Suprapubic skin (tissue), 4 donors: ENCODE results near the gene DYRK1B. TPM values are rescaled to one million over a fixed set of nuclear protein-coding genes. Genes with fewer than 3 reads are reported as not detected.
"Not testable (repeated sequence)": the region's sequence is repeated elsewhere in the genome, so short reads cannot be mapped to it uniquely, and the experiment has no call there.

Experiments
- DNase-seq, 2 donors: peaks; one replicate each; pipeline ENCODE4 v3.0.0-alpha.2; 2019; ENCODE audit warnings: low spot score in 2 of 2
- H3K27ac ChIP-seq: fragments of 200-600 bp; sonication (generic); one replicate; pipeline ENCODE4 v1.5.1; 2019
- H3K27me3 ChIP-seq: fragments of 200-600 bp; sonication (generic); one replicate; pipeline ENCODE4 v1.5.1; 2019
- H3K36me3 ChIP-seq: fragments of 200-600 bp; sonication (generic); one replicate; pipeline ENCODE4 v1.5.1; 2019
- H3K4me1 ChIP-seq: fragments of 200-600 bp; sonication (generic); one replicate; pipeline ENCODE4 v1.5.1; 2019
- H3K4me3 ChIP-seq: fragments of 200-600 bp; sonication (generic); one replicate; pipeline ENCODE4 v1.5.1; 2019; ENCODE audit warnings: mild to moderate bottlenecking
- H3K9me3 ChIP-seq: fragments of 200-600 bp; sonication (generic); one replicate; pipeline ENCODE4 v1.5.1; 2019
- CTCF ChIP-seq, 2 donors: fragments of 200-600 bp in 1 of 2; fragments of 450-650 bp in 1 of 2; sonication (generic) in 1 of 2; IDR thresholded peaks; one replicate each; pipeline ENCODE4 v1.5.1; 2016 to 2019; ENCODE audit warnings: antibody characterized with exemption in 2 of 2, mild to moderate bottlenecking in 1 of 2, moderate library complexity in 1 of 2
- EP300 ChIP-seq: sonication (generic); formaldehyde crosslinking; IDR thresholded peaks from one replicate; pipeline ENCODE4 v1.6.1; 2017; ENCODE audit warnings: antibody characterized with exemption
- POLR2A ChIP-seq, 2 donors: fragments of 450-650 bp; IDR thresholded peaks; one replicate each; pipeline ENCODE4 v1.6.1; 2017; ENCODE audit warnings: antibody characterized with exemption in 2 of 2, mild to moderate bottlenecking in 2 of 2, moderate library complexity in 2 of 2
- POLR2AphosphoS5 ChIP-seq, 3 donors: sonication (generic); formaldehyde crosslinking; IDR thresholded peaks; one replicate each; pipeline ENCODE4 v1.6.1; 2017; ENCODE audit warnings: antibody characterized with exemption in 3 of 3
- WGBS: methylation state at CpG from one replicate; pipeline ENCODE4 v1.1.5; 2018; 5-methylcytosine and 5-hydroxymethylcytosine counted together
- total RNA-seq, 4 donors: library from RNA; depleted of rRNA; stranded (reverse); fragments of >200 nt; gene quantifications; one replicate each; pipeline ENCODE4 v1.1.0, GENCODE V29; 2016

Gene DYRK1B
- total RNA-seq: 10 to 100 TPM; 17.9 to 31.7 (median 24.2) TPM

- DNase-seq: peak; percentile 99 to 100
- Histone ChIP-seq H3K36me3 (peaks cover 65% of the 10 kb centered on the region), H3K4me3 (peak within 1 kb of the TSS; percentile 78), H3K4me1 (peaks cover 20% of the 10 kb centered on the region), H3K27ac (peak within 1 kb of the TSS; percentile 87), H3K27me3 (no peaks in the 10 kb centered on the region), H3K9me3 (no peaks in the 10 kb centered on the region)
- 0% methylated on average over 23 of the region's 59 CpGs for WGBS
- no peak for TF ChIP-seq EP300
- TF ChIP-seq POLR2AphosphoS5 (IDR thresholded peaks at IDR 0.05): peak in 2 of 3 donors; percentile 55 to 60
These were observed at the start of gene DYRK1B for GRCh38 chr19:39833464-39834286. Gene DYRK1B (minus strand): TSS chr19:39834162. CDS start chr19:39831867, 2,295 bp downstream.

- H3K36me3 ChIP-seq, H3K4me1 ChIP-seq, H3K27me3 ChIP-seq, H3K27ac ChIP-seq, H3K4me3 ChIP-seq, H3K9me3 ChIP-seq: not testable (repeated sequence)
- WGBS: 84% methylated on average over 6 of the region's 10 CpGs
- DNase-seq: peak in 1 of 2 donors; percentile 34
These were observed 48.7 kb upstream of the DYRK1B start for GRCh38 chr19:39882645-39883044.

- 32% methylated on average over 11 of the region's 15 CpGs for WGBS
- H3K4me1 ChIP-seq, DNase-seq, H3K36me3 ChIP-seq, H3K9me3 ChIP-seq, H3K27ac ChIP-seq, H3K27me3 ChIP-seq, H3K4me3 ChIP-seq: not testable (repeated sequence)
These were observed 47.6 kb upstream of the DYRK1B start for GRCh38 chr19:39881495-39882110.

GRCh38 chr19:39880241-39880640, 46.3 kb upstream of the DYRK1B start:
- not testable (repeated sequence) for H3K9me3 ChIP-seq, H3K27ac ChIP-seq, H3K27me3 ChIP-seq, H3K4me1 ChIP-seq, H3K4me3 ChIP-seq, H3K36me3 ChIP-seq, DNase-seq
- 96% methylated on average over 4 of the region's 5 CpGs for WGBS

- H3K36me3 ChIP-seq, H3K27me3 ChIP-seq, H3K4me3 ChIP-seq, H3K9me3 ChIP-seq, DNase-seq, H3K27ac ChIP-seq, H3K4me1 ChIP-seq: not testable (repeated sequence)
- WGBS: 96% methylated on average over 6 of the region's 8 CpGs
These were observed 45.8 kb upstream of the DYRK1B start for GRCh38 chr19:39879796-39880195.

GRCh38 chr19:39878866-39879265, 44.9 kb upstream of the DYRK1B start:
- WGBS: 78% methylated on average over 10 of the region's 11 CpGs

GRCh38 chr19:39878398-39878797, 44.4 kb upstream of the DYRK1B start:
- H3K27me3 ChIP-seq: peaks cover 6% of the 10 kb centered on the region
- no peaks in the 10 kb centered on the region for H3K4me1 ChIP-seq
- H3K27ac ChIP-seq: no peak overlapping the region
- DNase-seq: no peak
- no peaks in the 10 kb centered on the region for H3K36me3 ChIP-seq
- WGBS: 94% methylated on average over 1 of the region's 1 CpG
- no peak overlapping the region for H3K4me3 ChIP-seq
- TF ChIP-seq EP300 (no peak), CTCF (IDR thresholded peaks at IDR 0.05) (no peak), POLR2AphosphoS5 (IDR thresholded peaks at IDR 0.05) (no peak), POLR2A (IDR thresholded peaks at IDR 0.05) (no peak)
- no peaks in the 10 kb centered on the region for H3K9me3 ChIP-seq

More at GRCh38 chr19:39878866-39879265, 44.9 kb upstream of the DYRK1B start:
- not testable (repeated sequence) for H3K4me3 ChIP-seq, H3K4me1 ChIP-seq, H3K27me3 ChIP-seq, H3K9me3 ChIP-seq, DNase-seq, H3K36me3 ChIP-seq, H3K27ac ChIP-seq

GRCh38 chr19:39877982-39878381, 44.0 kb upstream of the DYRK1B start:
- not testable (repeated sequence) for H3K27ac ChIP-seq, H3K4me3 ChIP-seq, H3K36me3 ChIP-seq, H3K4me1 ChIP-seq, H3K27me3 ChIP-seq, H3K9me3 ChIP-seq
- 90% methylated on average over 16 of the region's 17 CpGs for WGBS
- DNase-seq: peak in 1 of 2 donors; percentile 70

GRCh38 chr19:39877488-39877887, 43.5 kb upstream of the DYRK1B start:
- not testable (repeated sequence) for H3K27me3 ChIP-seq, DNase-seq, H3K9me3 ChIP-seq, H3K36me3 ChIP-seq, H3K27ac ChIP-seq, H3K4me1 ChIP-seq, H3K4me3 ChIP-seq
- WGBS: 85% methylated on average over 10 of the region's 14 CpGs

GRCh38 chr19:39876486-39876885, 42.5 kb upstream of the DYRK1B start:
- H3K9me3 ChIP-seq, H3K4me1 ChIP-seq, H3K36me3 ChIP-seq, H3K4me3 ChIP-seq, H3K27me3 ChIP-seq, H3K27ac ChIP-seq, DNase-seq: not testable (repeated sequence)
- WGBS: 89% methylated on average over 2 of the region's 11 CpGs

GRCh38 chr19:39875401-39875864, 41.5 kb upstream of the DYRK1B start:
- not testable (repeated sequence) for H3K27me3 ChIP-seq, H3K36me3 ChIP-seq, H3K9me3 ChIP-seq, H3K4me1 ChIP-seq, H3K4me3 ChIP-seq, DNase-seq, H3K27ac ChIP-seq
- 95% methylated on average over 6 of the region's 43 CpGs for WGBS
